ENCODE measurements around the gene RPL10. TPM values are rescaled to one million over a fixed set of nuclear protein-coding genes. Genes with fewer than 3 reads are reported as not detected.

The RPL10 gene
- total RNA-seq, 1 experiment from 2014 or later = 3,447 TPM

DNA sequence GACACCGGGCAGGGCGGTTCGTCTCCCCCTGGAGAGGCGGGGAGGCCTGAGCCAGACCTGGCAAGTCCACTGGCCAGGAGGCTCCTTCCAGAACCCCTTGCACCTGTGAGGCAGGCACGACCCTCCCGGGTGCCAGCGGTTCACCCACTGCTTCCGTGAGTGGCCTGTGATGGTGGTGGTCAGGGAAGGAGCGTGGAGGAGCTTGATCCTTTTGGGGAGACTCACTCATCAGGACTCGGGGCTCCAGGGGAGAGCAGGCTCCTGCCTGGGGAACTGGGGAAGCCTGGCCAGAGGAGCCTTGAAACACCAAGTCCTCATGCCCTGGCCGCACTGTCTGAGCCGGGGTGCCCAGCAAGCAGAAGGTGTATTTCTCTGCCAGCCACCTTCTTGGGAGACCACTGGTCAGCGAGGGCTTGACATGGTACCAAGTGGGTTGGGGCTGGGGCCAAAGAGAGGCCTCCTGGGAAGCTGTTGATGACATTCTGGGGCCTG is 46.6 kb downstream of the RPL10 start:
- H3K27me3 ChIP-seq (ENCODE audit: insufficient read depth, low read depth) = no peaks in the 10 kb centered on the region
- ChIA-PET POLR2A (ENCODE audit: unreplicated experiment) (interaction anchor here (0.6 kb wide), 2 partner anchors 96 to 558 kb away, joined by 3 to 4 read pairs; no protein-coding TSS in a partner anchor), CTCF (no interaction called here)
- H3K9me3 ChIP-seq (ENCODE audit: insufficient read depth, low read depth) = no peaks in the 10 kb centered on the region
- H3K79me2 ChIP-seq (ENCODE audit: low read depth) = peaks cover 10% of the 10 kb centered on the region
- intact Hi-C loops (cut with micrococcal nuclease; ENCODE audit: unreplicated experiment) = loop anchor here (5.0 kb wide), 1 partner anchor 48 kb away; the partner anchor contains the start of gene RPL10
- peak overlapping the region; percentile 72 for H3K4me3 ChIP-seq
- TF ChIP-seq, protein P1, sequence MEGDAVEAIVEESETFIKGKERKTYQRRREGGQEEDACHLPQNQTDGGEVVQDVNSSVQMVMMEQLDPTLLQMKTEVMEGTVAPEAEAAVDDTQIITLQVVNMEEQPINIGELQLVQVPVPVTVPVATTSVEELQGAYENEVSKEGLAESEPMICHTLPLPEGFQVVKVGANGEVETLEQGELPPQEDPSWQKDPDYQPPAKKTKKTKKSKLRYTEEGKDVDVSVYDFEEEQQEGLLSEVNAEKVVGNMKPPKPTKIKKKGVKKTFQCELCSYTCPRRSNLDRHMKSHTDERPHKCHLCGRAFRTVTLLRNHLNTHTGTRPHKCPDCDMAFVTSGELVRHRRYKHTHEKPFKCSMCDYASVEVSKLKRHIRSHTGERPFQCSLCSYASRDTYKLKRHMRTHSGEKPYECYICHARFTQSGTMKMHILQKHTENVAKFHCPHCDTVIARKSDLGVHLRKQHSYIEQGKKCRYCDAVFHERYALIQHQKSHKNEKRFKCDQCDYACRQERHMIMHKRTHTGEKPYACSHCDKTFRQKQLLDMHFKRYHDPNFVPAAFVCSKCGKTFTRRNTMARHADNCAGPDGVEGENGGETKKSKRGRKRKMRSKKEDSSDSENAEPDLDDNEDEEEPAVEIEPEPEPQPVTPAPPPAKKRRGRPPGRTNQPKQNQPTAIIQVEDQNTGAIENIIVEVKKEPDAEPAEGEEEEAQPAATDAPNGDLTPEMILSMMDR (conservative IDR thresholded peaks at IDR 0.05) = no peak
- no peak for TF ChIP-seq EZH2 (IDR thresholded peaks at IDR 0.05; ENCODE audit: low read depth)
- H2AFZ ChIP-seq = peak overlapping the region; percentile 79
- H3K4me1 ChIP-seq (replicated peaks; ENCODE audit: insufficient read depth) = no peaks in the 10 kb centered on the region
- peaks cover 13% of the 10 kb centered on the region; the same call in 1 of the 2 replicates for H3F3A ChIP-seq (ENCODE audit: insufficient read depth, low read depth)
- DNase-seq = no peak
- no peaks in the 10 kb centered on the region for H3K36me3 ChIP-seq (ENCODE audit: low read depth)
- H4K20me1 ChIP-seq (ENCODE audit: insufficient read depth) = no peaks in the 10 kb centered on the region
- H3K4me2 ChIP-seq = peak overlapping the region; percentile 82
- BruUV-seq (replicated peaks) = no TSS peak
- no peaks in the 10 kb centered on the region for H3K9me2 ChIP-seq (ENCODE audit: insufficient read depth)
- H3K27ac ChIP-seq = no peak overlapping the region

GRCh38 chrX:154445776-154446175 is 47.6 kb downstream of the RPL10 start:
- Histone ChIP-seq H3K9me2 (ENCODE audit: insufficient read depth) (no peaks in the 10 kb centered on the region), H3K4me3 (no peak overlapping the region), H3K4me1 (replicated peaks; ENCODE audit: insufficient read depth) (no peaks in the 10 kb centered on the region), H3K27me3 (ENCODE audit: insufficient read depth, low read depth) (no peaks in the 10 kb centered on the region), H3K4me2 (no peak overlapping the region), H4K20me1 (ENCODE audit: insufficient read depth) (no peaks in the 10 kb centered on the region), H3K9me3 (ENCODE audit: insufficient read depth, low read depth) (no peaks in the 10 kb centered on the region), H2AFZ (no peak overlapping the region), H3F3A (ENCODE audit: insufficient read depth, low read depth) (peaks cover 13% of the 10 kb centered on the region; the same call in 1 of the 2 replicates), H3K79me2 (ENCODE audit: low read depth) (peaks cover 10% of the 10 kb centered on the region), H3K36me3 (ENCODE audit: low read depth) (no peaks in the 10 kb centered on the region), H3K27ac (no peak overlapping the region)
- TSS peak; percentile 5 for BruUV-seq (replicated peaks)
- intact Hi-C loops (cut with micrococcal nuclease; ENCODE audit: unreplicated experiment) = no loop called here
- POLR2A ChIA-PET (ENCODE audit: unreplicated experiment) = no interaction called here
- TF ChIP-seq, protein P1 (conservative IDR thresholded peaks at IDR 0.05) = no peak
- no peak for TF ChIP-seq EZH2 (IDR thresholded peaks at IDR 0.05; ENCODE audit: low read depth)
- DNase-seq = no peak
- CTCF ChIA-PET = no interaction called here

GRCh38 chrX:154446430-154446829 is 48.3 kb downstream of the RPL10 start:
- Histone ChIP-seq H3K4me2 (no peak overlapping the region), H3F3A (ENCODE audit: insufficient read depth, low read depth) (peaks cover 13% of the 10 kb centered on the region; the same call in 1 of the 2 replicates), H3K36me3 (ENCODE audit: low read depth) (no peaks in the 10 kb centered on the region), H3K27ac (no peak overlapping the region), H3K9me2 (ENCODE audit: insufficient read depth) (no peaks in the 10 kb centered on the region), H3K9me3 (ENCODE audit: insufficient read depth, low read depth) (no peaks in the 10 kb centered on the region), H3K4me1 (replicated peaks; ENCODE audit: insufficient read depth) (no peaks in the 10 kb centered on the region), H3K27me3 (ENCODE audit: insufficient read depth, low read depth) (no peaks in the 10 kb centered on the region), H2AFZ (no peak overlapping the region), H3K4me3 (no peak overlapping the region), H4K20me1 (ENCODE audit: insufficient read depth) (no peaks in the 10 kb centered on the region), H3K79me2 (ENCODE audit: low read depth) (peaks cover 10% of the 10 kb centered on the region)
- no peak for DNase-seq
- intact Hi-C loops (cut with micrococcal nuclease; ENCODE audit: unreplicated experiment) = no loop called here
- ChIA-PET CTCF (no interaction called here), POLR2A (ENCODE audit: unreplicated experiment) (no interaction called here)
- no TSS peak for BruUV-seq (replicated peaks)
- TF ChIP-seq EZH2 (IDR thresholded peaks at IDR 0.05; ENCODE audit: low read depth) = no peak
- TF ChIP-seq, protein P1 (conservative IDR thresholded peaks at IDR 0.05) = no peak
